ENCODE results near the gene LAMB2.

The LAMB2 gene

GRCh38 chr3:49076116-49076515 lies 56.7 kb downstream of the LAMB2 start:
- no peak for DNase-seq
